SIG-M5 (cell line): ENCODE measurements around the gene LOC101059915.
"Not testable (repeated sequence)": the region's sequence is repeated elsewhere in the genome, so short reads cannot be mapped to it uniquely, and the experiment has no call there.

ENCODE experiments used
- DNase-seq: peaks from one replicate; lab custom pipeline; 2025; lab: John Stamatoyannopoulos, UW

The LOC101059915 gene

DNA sequence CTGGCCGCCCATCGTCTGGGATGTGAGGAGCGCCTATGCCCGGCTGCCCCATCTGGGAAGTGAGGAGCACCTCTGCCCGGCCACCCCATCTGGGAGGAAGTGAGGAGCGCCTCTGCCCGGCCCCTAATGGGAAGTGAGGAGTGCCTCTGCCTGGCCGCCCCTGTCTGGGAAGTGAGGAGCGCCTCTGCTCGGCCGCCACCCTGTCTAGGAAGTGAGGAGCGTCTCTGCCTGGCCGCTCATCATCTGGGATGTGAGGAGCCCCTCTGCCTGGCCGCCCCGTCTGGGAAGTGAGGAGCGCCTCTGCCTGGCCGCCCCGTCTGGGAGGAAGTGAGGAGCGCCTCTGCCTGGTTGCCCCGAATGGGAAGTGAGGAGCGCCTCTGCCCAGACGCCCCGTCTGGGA lies 8.3 kb downstream of the LOC101059915 start:
- DNase-seq = not testable (repeated sequence)

GRCh38 chrX:71676068-71676795 lies 8.9 kb downstream of the LOC101059915 start:
- DNase-seq = not testable (repeated sequence)

DNA sequence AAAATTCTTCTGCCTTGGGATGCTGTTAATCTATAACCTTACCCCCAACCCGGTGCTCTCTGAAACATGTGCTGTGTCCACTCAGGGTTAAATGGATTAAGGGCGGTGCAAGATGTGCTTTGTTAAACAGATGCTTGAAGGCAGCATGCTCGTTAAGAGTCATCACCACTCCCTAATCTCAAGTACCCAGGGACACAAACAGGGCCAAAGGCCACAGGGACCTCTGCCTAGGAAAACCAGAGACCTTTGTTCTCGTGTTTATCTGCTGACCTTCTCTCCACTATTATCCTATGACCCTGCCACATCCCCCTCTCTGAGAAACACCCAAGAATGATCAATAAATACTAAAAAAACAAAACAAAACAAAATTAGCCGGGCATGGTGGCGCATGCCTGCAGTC lies 9.8 kb downstream of the LOC101059915 start:
- DNase-seq = not testable (repeated sequence)

DNA sequence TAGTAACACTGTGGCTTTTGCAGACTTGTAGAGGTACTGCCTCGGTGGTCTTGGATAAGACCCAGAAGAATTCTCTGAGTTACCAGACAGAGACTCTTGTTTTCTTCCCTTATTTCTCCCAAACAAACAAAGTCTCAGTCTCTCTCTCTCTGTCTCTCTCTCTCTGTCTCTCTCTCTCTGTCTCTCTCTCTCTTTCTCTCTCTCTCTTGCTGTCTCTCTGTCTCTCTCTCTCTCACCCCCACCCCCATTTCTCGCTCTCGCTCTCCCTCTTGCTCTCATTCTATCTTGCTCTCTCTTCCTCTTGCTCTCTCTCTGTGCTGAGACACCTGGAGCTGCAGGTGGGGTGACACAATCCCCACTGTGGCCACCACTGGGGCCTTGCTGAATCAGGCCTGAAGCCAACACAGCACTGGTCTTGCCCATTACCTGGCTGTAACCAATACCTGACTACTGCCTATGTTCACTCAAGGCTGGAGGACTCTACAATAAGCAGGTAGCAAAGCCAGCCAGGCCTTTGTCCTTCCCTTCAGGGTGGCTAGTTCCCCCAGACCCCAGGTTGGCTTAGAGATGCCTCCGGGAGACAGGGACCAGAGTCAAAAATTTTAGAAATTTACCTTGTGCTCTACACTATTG lies 12.3 kb downstream of the LOC101059915 start:
- no peak for DNase-seq

- not testable (repeated sequence) for DNase-seq
Observed at GRCh38 chrX:71696641-71697465, 29.5 kb downstream of the LOC101059915 start.

DNA sequence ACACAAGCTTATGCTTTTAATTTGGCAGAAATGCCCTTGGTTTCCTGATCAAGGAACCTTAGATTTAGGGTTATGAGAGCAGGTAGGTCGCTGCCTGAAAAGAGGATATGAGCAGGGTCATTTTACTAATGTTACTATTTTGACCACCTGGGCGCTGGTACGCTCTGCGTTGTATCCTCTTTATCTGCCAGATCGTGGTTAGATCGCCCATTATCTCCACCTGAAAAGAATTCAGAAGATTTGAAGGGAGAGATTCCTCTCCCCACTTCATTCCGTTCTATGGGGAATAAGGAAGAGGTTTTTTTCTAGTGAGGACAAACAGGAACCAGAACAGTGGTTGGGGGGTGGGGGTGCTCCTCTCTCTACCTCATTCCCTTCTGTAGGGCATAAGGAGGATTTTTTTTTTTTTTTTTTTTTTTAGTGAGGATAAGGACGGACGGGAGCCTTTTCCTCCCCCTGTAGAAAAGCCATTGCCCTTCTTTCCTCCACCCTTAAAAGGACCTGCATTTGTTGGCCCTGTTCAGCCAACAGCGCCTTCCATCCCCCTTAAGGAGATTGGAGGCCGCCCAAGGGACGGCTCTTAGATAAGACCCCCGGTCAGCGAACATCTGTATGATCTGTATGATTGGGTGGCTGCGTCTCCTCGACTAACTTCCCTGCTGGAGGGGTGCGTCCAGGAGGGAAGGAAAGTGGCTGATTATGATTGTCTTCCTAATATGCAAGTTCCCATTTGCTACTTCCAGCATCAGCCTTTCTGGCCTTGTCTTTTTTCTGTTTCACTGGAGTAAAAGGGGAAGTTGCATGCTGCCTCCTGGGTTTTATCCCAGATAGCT lies 30.3 kb downstream of the LOC101059915 start:
- not testable (repeated sequence) for DNase-seq

- not testable (repeated sequence) for DNase-seq
Observed at GRCh38 chrX:71698299-71699022, 31.1 kb downstream of the LOC101059915 start.

- not testable (repeated sequence) for DNase-seq
Observed at GRCh38 chrX:71699023-71699344, 31.6 kb downstream of the LOC101059915 start.

GRCh38 chrX:71702853-71703252 lies 35.5 kb downstream of the LOC101059915 start:
- not testable (repeated sequence) for DNase-seq

DNA sequence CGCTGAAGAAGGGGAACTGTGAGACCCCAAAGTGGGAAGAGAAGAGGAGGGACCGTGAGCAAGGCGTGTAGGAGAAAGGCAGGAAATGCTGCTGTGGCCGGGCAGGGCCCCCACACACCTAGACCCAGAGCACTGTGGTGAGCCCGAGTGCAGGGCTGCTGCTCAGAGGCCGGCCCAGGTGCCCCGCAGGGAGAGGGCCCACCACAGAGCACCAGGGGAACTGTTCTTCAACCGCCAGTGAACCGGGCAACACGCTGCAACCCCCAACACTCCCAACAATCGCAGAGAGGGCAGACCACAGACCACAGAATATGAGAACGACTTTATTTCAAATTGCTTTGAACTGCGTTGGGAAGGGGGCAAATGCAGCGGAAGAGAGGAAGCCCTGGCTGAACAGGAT lies 46.7 kb downstream of the LOC101059915 start:
- not testable (repeated sequence) for DNase-seq

GRCh38 chrX:71715551-71715950 lies 48.2 kb downstream of the LOC101059915 start:
- DNase-seq = not testable (repeated sequence)

DNA sequence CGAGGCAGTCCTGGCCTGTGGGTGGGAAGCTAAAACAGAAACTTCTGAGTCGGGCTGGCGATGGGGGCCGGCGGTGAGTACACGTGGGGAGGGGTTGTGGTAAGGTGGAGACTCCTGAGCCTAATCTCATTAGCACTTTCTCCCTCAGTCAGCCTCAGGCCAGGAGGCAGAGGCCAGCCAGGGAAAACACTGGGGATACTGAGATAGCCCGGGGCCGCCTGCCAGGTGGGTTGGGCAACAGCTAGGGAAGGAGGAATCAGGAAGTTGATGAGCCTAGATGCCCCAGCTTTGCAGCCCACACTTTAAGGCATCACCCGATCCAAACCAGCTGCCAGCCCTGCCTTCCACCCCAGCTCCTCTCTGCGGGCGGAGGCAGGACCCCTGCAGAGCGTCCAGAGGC lies 49.0 kb downstream of the LOC101059915 start:
- not testable (repeated sequence) for DNase-seq

DNA sequence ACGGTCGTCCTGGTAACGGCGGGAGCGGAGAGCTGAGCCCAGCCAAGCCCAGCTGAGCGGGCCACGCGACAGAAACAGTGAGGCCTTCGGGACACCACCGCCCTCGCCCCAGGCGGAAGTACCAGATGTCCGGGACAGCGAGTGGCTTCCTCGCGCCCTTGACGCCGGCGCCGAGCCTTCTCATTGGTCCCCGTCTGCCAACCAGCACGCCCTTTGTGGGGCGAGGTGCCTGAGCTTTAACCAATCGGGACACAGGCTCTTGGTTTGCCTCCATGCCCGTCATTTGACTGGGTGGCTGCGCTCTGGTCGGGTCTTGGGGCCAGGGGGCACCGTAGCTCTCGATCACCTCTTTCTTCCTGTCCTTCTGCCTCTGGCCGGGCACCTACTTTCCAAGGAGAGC lies 50.8 kb downstream of the LOC101059915 start, which contains the start of gene CXorf49:
Gene CXorf49, minus strand, starts transcription at position 101 of the 400 bp plus-strand sequence. CDS start 134 bp downstream, outside the sequence.
- not testable (repeated sequence) for DNase-seq

GRCh38 chrX:71719195-71719594 lies 51.8 kb downstream of the LOC101059915 start:
- not testable (repeated sequence) for DNase-seq

GRCh38 chrX:71720289-71720886 lies 53.0 kb downstream of the LOC101059915 start:
- DNase-seq = not testable (repeated sequence)
